NCI-H82 treated with DMSO at 0.1 percent for 48 hours (cell line): ENCODE measurements around the gene USP8.
"Not testable (repeated sequence)": the region's sequence is repeated elsewhere in the genome, so short reads cannot be mapped to it uniquely, and the experiment has no call there.

Experiments
- DNase-seq: peaks from one replicate; lab custom pipeline; 2025; ENCODE audit not compliant: unreplicated experiment; lab: John Stamatoyannopoulos, UW

The USP8 gene

GRCh38 chr15:50438251-50438650 lies 14.0 kb downstream of the USP8 start:
- no peak for DNase-seq

GRCh38 chr15:50440932-50441331 lies 16.7 kb downstream of the USP8 start:
- no peak for DNase-seq

GRCh38 chr15:50452927-50453326 lies 28.7 kb downstream of the USP8 start:
- no peak for DNase-seq

GRCh38 chr15:50458348-50459112 lies 34.3 kb downstream of the USP8 start:
- DNase-seq, result no peak

GRCh38 chr15:50463423-50464358 lies 39.5 kb downstream of the USP8 start:
- no peak for DNase-seq

GRCh38 chr15:50471072-50471471 lies 46.9 kb downstream of the USP8 start:
- DNase-seq, result no peak

GRCh38 chr15:50476143-50476542 lies 51.9 kb downstream of the USP8 start:
- no peak for DNase-seq

- no peak for DNase-seq
These were observed 60.6 kb downstream of the USP8 start for GRCh38 chr15:50484781-50485180.

- no peak for DNase-seq
These were observed 61.2 kb downstream of the USP8 start for GRCh38 chr15:50485389-50485788.

- no peak for DNase-seq
These were observed 63.1 kb downstream of the USP8 start for GRCh38 chr15:50487287-50487686.

GRCh38 chr15:50493625-50494024 lies 69.4 kb downstream of the USP8 start:
- no peak for DNase-seq

- not testable (repeated sequence) for DNase-seq
These were observed 70.3 kb downstream of the USP8 start for GRCh38 chr15:50494547-50494946.

- no peak for DNase-seq
These were observed 72.5 kb downstream of the USP8 start for GRCh38 chr15:50496692-50497091.

GRCh38 chr15:50500352-50500751 lies 76.1 kb downstream of the USP8 start:
- no peak for DNase-seq

GRCh38 chr15:50501815-50502214 lies 77.6 kb downstream of the USP8 start:
- no peak for DNase-seq

- DNase-seq, result no peak
These were observed 78.9 kb downstream of the USP8 start for GRCh38 chr15:50503144-50503543.

- DNase-seq, result not testable (repeated sequence)
These were observed 81.5 kb downstream of the USP8 start for GRCh38 chr15:50505656-50506055.

GRCh38 chr15:50506121-50506520 lies 81.9 kb downstream of the USP8 start:
- DNase-seq, result no peak

- DNase-seq, result no peak
These were observed 88.8 kb downstream of the USP8 start for GRCh38 chr15:50513001-50513400.

- DNase-seq, result no peak
These were observed 95.7 kb downstream of the USP8 start for GRCh38 chr15:50519740-50520425.

GRCh38 chr15:50523851-50524251 lies 99.6 kb downstream of the USP8 start:
- DNase-seq, result no peak
